Right kidney (tissue), 1 donor: ENCODE results near the gene SLC9A1.
A peak's percentile ranks its signal among the peaks of the same experiment; 100 is the strongest.

Experiments used
- DNase-seq: peaks from one replicate; pipeline ENCODE4 v3.0.0-alpha.2; 2016

Gene SLC9A1

GRCh38 chr1:27103498-27103897 lies 51.4 kb downstream of the SLC9A1 start:
- DNase-seq = no peak

GRCh38 chr1:27102707-27103468 lies 52.0 kb downstream of the SLC9A1 start:
- peak; percentile 68 for DNase-seq

GRCh38 chr1:27102134-27102706 lies 52.7 kb downstream of the SLC9A1 start:
- DNase-seq = no peak

GRCh38 chr1:27101696-27102095 lies 53.2 kb downstream of the SLC9A1 start:
- no peak for DNase-seq

GRCh38 chr1:27101054-27101491 lies 53.9 kb downstream of the SLC9A1 start:
- no peak for DNase-seq

GRCh38 chr1:27100335-27101053 lies 54.4 kb downstream of the SLC9A1 start:
- no peak for DNase-seq

- DNase-seq = peak; percentile 57
Measured at GRCh38 chr1:27099587-27100334, 55.2 kb downstream of the SLC9A1 start.

GRCh38 chr1:27099135-27099586 lies 55.8 kb downstream of the SLC9A1 start:
- DNase-seq = peak; percentile 59

GRCh38 chr1:27098431-27099134 lies 56.3 kb downstream of the SLC9A1 start:
- DNase-seq = no peak

- DNase-seq = peak; percentile 65
Measured at GRCh38 chr1:27097484-27097917, 57.4 kb downstream of the SLC9A1 start.

- no peak for DNase-seq
Measured at GRCh38 chr1:27095576-27095975, 59.3 kb downstream of the SLC9A1 start.

GRCh38 chr1:27092888-27093287 lies 62.0 kb downstream of the SLC9A1 start:
- DNase-seq = no peak

GRCh38 chr1:27090911-27091310 lies 64.0 kb downstream of the SLC9A1 start:
- no peak for DNase-seq

GRCh38 chr1:27087371-27088220 lies 67.3 kb downstream of the SLC9A1 start:
- DNase-seq = no peak

GRCh38 chr1:27086628-27087027 lies 68.3 kb downstream of the SLC9A1 start:
- no peak for DNase-seq

- DNase-seq = no peak
Measured at GRCh38 chr1:27086026-27086425, 68.9 kb downstream of the SLC9A1 start.

GRCh38 chr1:27084107-27084506 lies 70.8 kb downstream of the SLC9A1 start:
- no peak for DNase-seq

- no peak for DNase-seq
Measured at GRCh38 chr1:27077968-27078367, 77.0 kb downstream of the SLC9A1 start.

GRCh38 chr1:27076803-27077202 lies 78.1 kb downstream of the SLC9A1 start:
- no peak for DNase-seq

- no peak for DNase-seq
Measured at GRCh38 chr1:27074175-27074780, 80.6 kb downstream of the SLC9A1 start.

- DNase-seq = peak; percentile 49
Measured at GRCh38 chr1:27071049-27071416, 83.9 kb downstream of the SLC9A1 start.
